Activated naive CD4-positive, alpha-beta T cell treated with anti-CD3 and anti-CD28 coated beads, Interleukin-2, amount 50 U/mL, for 72 hours (primary cell): Measurements from ENCODE around the gene MIR17HG. TPM values are rescaled to one million over a fixed set of nuclear protein-coding genes. Genes with fewer than 3 reads are reported as not detected.
A peak's percentile ranks its signal among the peaks of the same experiment; 100 is the strongest.

Source experiments
- ATAC-seq, 2 donors: fragments of 150-1000 bp; cut with Tn5 transposase; 2 replicates each; pipeline ENCODE4 v1.10.0; 2021; ENCODE audit warnings: mild to moderate bottlenecking in 2 of 2, moderate library complexity in 2 of 2
- DNase-seq, 2 donors: peaks; one replicate each; pipeline ENCODE4 v3.0.0; 2021 to 2022; ENCODE audit warnings: low spot score in 2 of 2
- H3K27ac Mint-ChIP-seq, 2 donors: one replicate each; pipeline ENCODE4 v1.8.0; 2022; ENCODE audit warnings: mild to moderate bottlenecking in 2 of 2, mixed read lengths in 2 of 2
- H3K36me3 Mint-ChIP-seq, 2 donors: one replicate each; pipeline ENCODE4 v1.8.0; 2022; ENCODE audit warnings: mixed read lengths in 2 of 2
- H3K9me3 Mint-ChIP-seq, 2 donors: one replicate each; pipeline ENCODE4 v1.8.0; 2022; ENCODE audit warnings: mixed read lengths in 2 of 2
- total RNA-seq, 2 donors: library from RNA; stranded (reverse); gene quantifications; one replicate each; pipeline ENCODE4 v1.2.3, GENCODE V29; 2022

MIR17HG gene
- total RNA-seq, 2 donors from 2014 or later = 11.5 to 25.8 TPM

DNA sequence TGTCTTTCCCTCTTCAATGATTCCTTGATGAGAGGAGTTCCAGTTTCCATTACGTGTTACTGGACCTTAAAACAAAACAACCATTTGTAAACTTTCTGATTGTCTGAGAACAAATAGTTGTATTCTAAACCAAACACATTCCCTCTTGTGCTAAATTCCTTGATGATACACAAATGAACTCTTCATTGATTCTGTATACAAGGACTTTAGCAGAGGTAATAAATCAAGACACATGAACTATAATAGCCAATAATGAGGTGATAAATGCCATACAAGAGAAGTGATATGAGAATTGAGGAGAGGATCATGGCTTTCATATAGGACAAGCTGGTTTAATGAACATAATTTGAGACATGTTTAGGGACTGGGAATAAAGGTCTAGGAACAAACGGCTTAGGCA is 37.4 kb downstream of the MIR17HG start:
- no peak overlapping the region for H3K27ac Mint-ChIP-seq
- H3K9me3 Mint-ChIP-seq = no peaks in the 10 kb centered on the region
- DNase-seq = no peak
- no peaks in the 10 kb centered on the region for H3K36me3 Mint-ChIP-seq
- no peak for ATAC-seq

DNA sequence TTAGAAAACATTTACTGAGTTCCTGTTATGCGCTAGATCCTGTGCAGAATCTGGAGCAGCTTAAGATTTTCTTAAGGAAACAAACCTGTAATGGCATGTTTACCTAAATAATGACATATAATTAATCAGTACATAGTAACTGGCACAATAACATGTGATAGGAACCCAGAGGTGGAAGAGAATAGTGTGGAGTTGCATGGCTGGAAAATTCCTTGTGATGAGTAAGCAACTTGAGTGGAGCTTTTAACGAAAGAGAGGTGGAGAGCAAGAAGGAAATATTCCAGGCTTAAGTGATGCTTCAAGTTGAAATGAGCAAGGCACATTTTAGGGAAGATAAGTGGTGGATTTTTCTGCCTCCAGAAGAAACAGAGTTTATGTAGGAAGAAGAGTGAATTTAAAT is 41.7 kb downstream of the MIR17HG start:
- H3K27ac Mint-ChIP-seq = no peak overlapping the region
- DNase-seq (no peak), ATAC-seq (no peak)
- H3K9me3 Mint-ChIP-seq = no peaks in the 10 kb centered on the region
- H3K36me3 Mint-ChIP-seq = no peaks in the 10 kb centered on the region

GRCh38 chr13:91397595-91397994 is 50.1 kb downstream of the MIR17HG start:
- no peaks in the 10 kb centered on the region for H3K36me3 Mint-ChIP-seq
- H3K9me3 Mint-ChIP-seq = no peaks in the 10 kb centered on the region

GRCh38 chr13:91398413-91399188 is 51.1 kb downstream of the MIR17HG start, which contains the start of gene GPC5:
Gene GPC5, plus strand, starts transcription at chr13:91398621.
- no peak within 1 kb of the TSS for H3K27ac Mint-ChIP-seq
- no peaks in the 10 kb centered on the region for H3K36me3 Mint-ChIP-seq
- H3K9me3 Mint-ChIP-seq = no peaks in the 10 kb centered on the region
- ATAC-seq (peak; percentile 95 to 99), DNase-seq (peak; percentile 82 to 86)

More at GRCh38 chr13:91397595-91397994, 50.1 kb downstream of the MIR17HG start:
- no peak for DNase-seq
- H3K27ac Mint-ChIP-seq = no peak overlapping the region
- ATAC-seq = no peak

- Mint-ChIP-seq H3K36me3 (no peaks in the 10 kb centered on the region), H3K9me3 (no peaks in the 10 kb centered on the region), H3K27ac (no peak overlapping the region)
- DNase-seq (no peak), ATAC-seq (peak; percentile 2 to 12)
Observed at GRCh38 chr13:91399189-91400062, 51.9 kb downstream of the MIR17HG start.

DNA sequence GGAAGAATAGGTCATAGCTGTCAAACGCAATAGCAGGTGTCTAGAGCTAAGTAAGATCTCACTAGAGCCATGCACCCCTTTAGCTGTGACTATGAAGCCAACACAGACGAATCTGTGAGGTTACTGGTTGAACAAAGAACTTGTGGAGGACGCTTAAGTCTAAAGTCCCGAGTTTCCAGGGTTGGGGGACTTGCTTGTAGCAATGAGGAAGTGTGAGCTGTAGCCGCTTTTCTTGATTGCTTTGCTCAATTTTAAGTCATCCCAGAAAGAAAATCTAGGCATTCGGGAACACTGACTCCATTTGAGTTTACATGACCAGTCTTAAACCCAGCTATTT is 52.5 kb downstream of the MIR17HG start:
- Mint-ChIP-seq H3K36me3 (no peaks in the 10 kb centered on the region), H3K9me3 (no peaks in the 10 kb centered on the region), H3K27ac (no peak overlapping the region)
- DNase-seq = no peak
- no peak for ATAC-seq

DNA sequence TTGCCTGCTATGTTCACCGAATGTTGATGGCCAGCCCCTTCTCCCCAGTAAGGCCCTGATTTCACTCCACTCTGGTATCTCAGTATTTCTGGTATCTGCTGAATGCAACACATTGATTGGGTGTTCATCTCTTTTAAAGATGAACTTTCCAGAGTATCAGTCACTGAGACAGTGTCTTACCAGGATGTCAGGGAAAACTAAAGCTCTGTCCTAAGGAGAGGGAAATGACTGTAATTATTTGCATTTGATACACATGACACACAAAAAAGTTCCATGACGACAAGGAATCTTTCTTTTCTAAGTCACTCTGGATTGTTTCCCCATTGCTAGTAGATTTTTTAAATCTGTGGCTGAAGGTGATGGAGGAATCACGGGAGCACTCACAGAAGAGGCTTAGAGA is 53.2 kb downstream of the MIR17HG start:
- no peak overlapping the region for H3K27ac Mint-ChIP-seq
- ATAC-seq = no peak
- H3K9me3 Mint-ChIP-seq = no peaks in the 10 kb centered on the region

DNA sequence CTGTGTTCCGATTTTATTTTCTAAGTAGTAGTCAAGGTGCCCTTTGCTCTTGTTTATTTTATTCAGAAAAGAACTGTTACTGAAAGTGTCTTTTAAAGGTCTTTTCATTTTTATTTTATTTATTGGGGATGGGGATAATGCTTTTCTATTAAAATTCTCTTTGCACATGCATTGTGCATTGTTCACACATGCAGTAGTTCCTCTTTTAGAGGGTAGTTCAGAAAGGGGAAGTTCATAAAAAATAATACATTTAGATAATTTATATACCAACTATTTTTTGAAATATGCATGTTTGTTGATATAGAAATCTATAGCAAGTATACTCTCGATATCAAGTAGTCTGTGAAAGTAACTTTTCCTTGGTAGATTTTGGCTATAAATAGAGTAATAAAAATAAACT is 54.4 kb downstream of the MIR17HG start:
- Mint-ChIP-seq H3K27ac (no peak overlapping the region), H3K36me3 (no peaks in the 10 kb centered on the region), H3K9me3 (no peaks in the 10 kb centered on the region)
- ATAC-seq (no peak), DNase-seq (no peak)

More for the DNA sequence above, 53.2 kb downstream of the MIR17HG start:
- no peak for DNase-seq
- H3K36me3 Mint-ChIP-seq = no peaks in the 10 kb centered on the region

Other genes with a start within 250 kb of the MIR17HG start
- gene GPC5, start 50.9 kb downstream of the MIR17HG start, total RNA-seq = under 1 TPM; 0.11 to 0.78 TPM